Activated CD8-positive, alpha-beta memory T cell treated with anti-CD3 and anti-CD28 coated beads, Interleukin-2, amount 50 U/mL, for 48 hours (primary cell): ENCODE results near the gene DNASE1L2.

Experiments
- DNase-seq: peaks from one replicate; pipeline ENCODE4 v3.0.0-alpha.2; 2020

Gene DNASE1L2

DNA sequence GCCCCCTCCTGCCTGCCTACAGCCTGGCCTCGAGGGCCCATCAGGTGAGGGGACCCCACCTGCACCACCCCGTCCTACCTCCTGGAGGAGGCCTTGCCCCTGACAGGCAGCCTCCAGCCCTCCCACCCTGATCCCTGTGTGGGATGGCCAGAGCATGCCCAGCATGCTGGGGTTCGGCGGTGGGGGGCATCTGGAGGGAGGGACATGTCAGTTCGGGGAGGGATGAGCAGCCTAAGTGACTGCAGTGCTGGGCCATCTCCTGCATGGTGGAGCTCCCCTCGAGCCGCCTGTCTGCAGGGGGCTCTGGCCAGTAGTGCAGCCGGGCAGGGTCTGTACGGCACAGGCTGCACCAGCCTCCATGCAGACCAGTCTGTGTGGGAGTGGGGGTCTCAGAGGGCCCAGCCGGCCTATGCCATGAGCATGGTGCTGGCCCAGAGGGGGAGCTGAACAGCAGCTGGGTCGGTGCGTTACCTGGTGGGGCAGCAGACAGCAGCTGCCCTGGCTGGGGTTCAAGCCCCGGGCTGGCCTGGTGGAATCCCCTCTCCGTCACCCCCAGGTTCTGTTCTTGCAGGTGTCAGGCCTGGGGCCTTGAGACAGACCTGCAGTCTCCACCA is 35.7 kb downstream of the DNASE1L2 start:
- DNase-seq = no peak

DNA sequence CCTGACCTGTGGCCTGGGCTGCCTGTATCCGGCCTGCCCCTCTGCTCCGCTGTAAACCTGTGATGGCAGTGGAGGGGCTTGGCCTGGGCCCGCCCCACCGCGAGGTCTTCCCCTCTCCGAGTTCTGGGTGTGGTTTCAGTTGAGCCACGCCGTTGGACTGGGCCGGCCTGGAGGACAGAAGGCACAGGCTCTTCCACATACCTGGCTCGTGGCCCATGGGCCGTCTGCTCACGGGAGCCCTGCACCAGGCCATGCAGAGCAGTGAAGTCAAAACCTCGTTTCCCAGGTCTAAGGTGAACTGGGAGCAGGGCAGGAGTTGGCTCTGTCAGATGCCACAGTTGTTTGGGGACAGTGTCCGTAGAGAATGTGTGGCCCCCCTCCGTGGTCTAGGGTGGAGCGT is 37.2 kb downstream of the DNASE1L2 start:
- DNase-seq = no peak

DNA sequence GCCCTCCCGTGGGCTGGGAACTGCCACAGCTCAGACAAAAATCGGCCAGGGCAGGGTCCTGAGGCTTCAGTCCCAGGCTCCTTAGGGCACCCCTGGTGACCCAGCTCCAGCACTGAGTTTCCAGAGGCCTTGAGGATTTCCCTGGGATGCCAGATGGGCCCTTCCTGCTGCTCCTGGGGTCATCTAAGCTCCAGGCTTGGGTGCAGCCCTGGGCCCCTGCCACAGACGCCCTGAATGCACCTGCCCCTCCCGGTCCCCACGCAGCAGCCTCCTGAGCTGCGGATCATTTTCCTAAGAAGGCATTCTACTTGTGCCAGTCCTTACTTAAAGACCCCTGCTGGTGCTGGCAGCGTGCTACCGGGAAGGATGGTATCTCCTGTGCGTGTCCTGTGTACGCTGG is 37.7 kb downstream of the DNASE1L2 start:
- no peak for DNase-seq

DNA sequence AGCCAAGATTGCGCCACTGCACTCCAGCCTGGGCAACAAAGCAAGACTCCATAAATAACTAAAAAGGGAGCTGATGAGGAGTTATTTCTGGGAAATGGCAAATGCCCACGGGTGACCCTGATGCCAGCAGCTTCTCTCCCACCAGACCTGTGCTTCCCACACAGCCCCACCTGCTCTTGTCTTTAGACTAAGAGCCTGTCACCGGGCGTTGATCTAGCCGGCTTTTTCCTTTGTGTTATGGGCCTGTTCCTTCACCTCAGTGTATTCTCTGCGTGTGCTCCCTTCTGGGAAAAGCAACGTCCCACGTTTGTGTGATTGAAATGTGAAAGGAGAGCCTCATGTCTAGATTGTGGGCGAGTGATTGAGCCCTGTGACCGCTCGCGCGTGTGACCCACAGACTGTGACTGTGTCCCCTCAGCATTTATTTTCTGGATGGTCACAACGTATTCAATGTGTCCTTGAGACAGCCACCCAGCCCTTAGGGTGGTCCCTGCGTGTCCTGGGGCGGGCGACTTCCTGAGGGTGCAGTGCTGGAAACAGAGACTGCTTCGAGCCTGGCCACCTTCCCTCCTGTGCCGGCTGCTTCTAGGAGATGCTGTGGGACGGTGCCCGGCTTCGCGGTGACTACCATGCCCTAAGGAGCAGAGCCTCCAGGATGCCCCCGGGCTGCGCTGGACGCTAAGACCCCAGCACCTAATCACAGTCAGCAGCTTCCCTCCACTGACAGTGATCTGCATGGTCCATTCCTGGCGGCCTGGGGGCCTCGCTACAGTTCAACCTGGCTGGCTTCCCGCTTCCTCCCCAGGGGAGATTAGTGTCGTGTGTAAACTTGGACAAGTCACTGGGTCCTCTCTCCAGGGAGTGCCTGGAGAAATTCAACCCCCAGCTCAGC is 39.5 kb downstream of the DNASE1L2 start:
- DNase-seq = no peak

DNA sequence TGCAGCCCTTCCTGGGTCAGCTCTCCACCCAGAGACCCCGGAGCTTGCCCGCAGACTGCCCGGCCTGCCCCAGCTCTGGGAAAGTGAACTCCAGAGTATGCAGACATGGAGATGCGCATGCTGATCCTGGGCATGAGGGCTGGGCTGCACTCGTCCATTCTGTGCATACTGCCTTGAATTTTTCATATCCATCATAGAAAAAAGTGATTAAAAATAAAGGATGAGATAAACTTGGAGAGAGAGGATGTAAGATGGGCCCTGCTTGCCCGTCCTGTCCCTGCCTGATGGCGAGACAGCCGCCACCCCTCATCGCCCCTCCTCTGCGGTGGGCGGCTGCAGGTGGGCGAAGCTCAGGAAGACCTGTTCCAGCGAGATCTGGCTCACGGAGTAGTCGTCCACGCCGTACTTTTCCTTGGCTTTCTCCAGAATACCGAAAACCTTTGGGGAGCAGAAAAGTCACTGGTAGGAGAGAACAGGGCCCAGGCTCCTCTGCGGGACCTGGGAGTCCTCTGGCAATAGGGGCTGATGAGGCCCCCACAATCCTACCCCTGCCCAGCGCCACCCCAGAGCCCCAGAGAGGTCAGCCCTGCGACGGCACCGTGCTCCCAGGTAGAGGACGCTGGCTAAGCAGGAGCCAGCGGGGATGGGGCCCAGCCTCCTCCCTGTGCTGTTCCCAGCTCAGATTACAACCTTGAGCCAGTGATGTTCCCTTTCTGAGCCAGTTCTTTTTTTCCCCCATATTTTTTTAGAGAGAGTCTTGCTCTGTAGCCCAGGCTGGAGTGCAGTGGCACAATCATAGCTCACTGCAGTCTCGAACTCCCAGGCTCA is 40.3 kb downstream of the DNASE1L2 start:
- no peak for DNase-seq

DNA sequence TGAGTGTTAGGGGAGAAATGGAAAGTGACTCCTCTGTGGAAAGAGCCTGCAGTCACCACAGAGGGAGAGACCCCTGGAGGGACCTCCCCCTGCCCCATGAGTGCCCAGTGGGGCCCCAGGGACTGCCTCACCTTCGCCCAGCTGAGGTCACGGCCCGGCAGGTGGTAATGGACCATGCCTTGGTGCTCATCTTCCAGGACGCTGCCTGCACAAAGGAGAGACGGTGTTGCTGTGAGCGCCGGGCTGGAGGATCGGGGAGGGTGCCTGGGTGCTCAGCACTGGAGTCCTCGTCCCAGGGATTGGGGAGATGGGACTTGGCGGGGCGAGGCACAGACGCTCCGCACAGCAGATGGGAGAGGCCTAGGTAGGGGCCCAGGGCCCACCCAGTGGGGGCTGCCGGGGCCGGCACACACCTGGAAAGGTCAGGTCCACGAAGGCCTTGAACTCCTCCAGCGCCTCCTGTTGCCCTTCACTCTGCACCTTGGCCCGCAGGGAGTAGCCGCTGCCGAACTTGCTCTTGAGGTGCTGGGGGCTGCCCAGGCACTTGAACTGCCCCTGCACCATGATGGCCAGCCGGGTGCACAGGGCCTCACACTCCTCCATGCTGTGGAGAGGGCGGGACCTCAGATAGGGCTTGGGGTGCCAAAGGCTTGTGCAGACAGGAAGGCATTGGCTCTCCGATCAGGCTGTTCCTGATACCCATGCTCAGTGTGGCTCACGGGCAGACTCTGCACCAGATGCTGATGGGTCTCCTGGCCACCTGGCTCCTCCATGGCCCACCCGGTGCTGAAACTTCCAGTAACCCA is 41.4 kb downstream of the DNASE1L2 start:
- DNase-seq = no peak

DNA sequence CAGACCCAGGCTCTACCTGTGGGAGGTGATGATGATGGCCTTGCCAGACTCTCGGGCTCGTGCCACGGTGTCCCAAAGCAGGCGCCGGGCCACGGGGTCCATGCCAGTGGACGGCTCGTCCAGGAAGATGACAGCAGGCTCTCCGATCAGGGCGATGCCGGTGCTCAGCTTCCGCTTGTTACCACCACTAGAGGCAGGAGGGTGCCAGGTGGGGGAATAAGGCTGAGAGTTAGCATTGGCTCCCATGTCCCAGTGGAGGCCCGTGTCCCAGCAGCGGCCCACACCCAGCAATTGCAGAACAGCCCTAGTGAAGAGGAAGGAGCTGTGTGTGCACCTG is 42.0 kb downstream of the DNASE1L2 start:
- no peak for DNase-seq

DNA sequence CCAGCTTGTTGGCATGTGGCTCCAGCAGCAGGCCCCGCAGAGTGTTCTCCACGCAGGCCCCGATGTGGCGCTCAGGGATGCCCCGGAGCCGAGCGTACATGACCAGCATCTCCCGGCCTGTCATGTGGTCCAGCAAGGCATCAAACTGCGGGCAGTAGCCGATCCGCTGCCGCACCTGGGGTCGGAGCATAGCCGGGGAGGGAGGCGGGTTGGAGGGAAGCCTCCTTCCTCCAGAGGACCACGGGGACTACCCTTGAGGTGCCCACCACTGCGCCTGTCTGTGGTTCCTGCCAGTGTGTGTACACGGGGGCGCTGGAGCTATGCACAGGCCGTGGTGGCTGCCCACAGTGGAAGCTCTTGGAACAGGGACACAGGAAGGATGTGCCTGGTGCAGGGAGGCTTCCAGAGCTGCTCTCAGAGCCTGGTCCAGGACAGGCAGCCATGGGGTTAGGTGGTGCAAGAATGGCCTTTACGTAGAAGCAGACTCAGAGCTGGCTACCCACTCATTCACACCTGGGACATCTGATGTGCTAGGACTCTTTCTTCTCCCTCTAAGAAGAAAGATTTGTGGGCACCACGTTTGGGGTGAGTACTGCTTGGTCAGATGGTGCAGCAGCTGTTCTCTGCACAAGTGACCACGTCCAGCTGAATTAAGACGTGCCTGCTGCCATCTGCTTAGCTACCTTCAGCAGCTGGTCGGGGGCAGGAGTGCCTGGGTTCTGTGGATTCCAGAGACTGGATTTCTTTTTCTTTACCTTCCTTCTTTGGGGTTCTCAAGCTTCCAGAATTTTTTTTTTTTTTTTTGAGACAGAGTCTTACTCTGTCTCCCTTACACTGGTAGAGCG is 42.9 kb downstream of the DNASE1L2 start:
- no peak for DNase-seq

DNA sequence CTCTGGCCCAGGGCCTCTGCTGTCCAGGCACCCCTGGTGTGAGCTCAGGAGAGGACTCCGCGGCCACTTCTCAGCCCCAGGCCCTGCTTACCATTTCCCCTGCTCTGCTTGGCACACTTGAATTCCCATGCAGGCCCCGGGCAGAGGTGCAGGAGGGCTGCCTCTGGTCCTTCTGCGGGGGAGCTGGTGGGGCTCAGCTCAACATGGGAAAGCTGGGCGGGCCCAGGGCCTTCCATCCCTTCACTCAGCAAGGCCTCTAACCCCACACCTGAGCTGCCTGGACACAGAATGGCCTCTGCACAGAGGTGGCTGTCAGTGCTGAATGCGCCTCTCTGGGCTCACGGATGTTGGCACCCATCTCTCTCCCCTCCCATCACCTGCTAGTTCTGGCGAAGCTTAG is 44.2 kb downstream of the DNASE1L2 start:
- no peak for DNase-seq

DNA sequence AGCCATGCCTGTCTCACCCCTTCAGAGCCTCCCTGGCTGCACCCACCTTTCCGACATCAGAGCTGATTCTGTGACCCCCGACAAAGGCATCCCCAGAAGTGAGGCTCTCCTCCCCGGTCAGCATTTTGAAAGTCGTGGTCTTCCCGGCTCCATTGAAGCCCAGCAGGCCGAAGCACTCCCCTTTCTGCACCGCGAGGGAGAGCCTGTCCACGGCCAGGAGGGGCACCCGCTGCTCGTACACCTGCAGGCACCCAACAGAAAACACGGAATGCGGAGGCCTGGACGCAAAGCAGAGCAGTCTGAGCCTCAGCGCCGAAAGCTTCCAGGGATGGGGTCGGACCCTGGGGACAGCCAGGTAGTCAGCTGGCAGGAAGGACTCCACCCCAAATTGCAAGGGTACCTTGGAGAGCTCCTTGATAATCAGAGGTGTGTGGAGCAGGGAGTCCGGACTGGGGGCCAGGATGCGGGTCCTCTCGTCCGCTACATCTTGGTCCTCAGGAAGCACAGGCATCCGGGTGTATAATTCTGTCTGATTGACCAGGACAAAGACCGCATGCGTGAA is 44.8 kb downstream of the DNASE1L2 start:
- DNase-seq = no peak

DNA sequence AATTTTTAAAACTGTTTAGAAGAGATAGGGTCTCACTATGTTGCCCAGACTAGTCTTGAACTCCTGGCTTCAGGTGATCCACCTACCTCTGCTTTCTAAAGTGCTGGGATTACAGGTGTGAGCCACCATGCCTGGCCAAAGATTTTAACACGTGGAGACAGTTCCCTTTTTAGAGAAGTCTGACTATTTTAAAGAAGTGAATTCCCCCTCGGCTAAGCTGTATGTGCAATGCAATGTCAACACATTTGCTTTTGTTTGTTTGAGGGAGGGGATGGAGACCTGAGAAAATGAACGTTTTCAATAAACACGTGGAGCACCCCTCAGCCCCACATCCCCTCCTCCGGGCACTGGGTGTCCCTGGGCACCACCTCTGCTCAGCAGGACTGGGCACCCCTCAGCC is 46.0 kb downstream of the DNASE1L2 start:
- DNase-seq = no peak

DNA sequence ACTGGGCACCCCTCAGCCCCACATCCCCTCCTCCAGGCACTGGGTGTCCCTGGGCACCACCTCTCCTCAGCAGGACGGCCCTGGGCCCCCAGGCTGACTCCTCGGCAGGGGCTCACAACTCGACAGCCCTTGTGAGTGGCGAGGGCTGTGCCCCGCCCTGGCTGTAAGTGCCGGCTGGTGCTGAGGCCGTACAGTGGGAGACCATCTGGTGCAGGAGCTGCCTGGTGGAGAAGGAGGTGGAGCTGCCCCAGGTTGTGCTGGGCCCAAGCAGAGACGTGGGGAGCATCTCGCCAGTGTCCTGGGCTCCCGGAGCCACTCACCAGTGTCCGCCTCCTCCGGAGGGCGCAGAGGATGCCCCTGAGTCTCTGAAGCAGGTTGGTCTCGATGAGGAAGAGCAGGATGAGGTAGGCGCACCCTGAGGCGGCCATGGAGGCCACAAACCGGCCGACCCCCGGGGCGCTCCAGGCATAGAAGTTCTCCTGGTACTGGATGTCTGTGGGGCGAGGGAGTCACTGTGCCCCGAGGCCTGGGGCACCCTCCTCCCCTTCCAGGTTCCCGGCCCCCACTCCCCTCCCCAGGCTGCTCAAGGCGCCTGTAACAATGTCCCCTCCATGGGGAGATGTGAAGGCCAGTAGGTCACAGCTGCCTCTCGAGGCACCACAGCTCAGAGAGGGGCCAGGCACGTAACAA is 46.8 kb downstream of the DNASE1L2 start:
- DNase-seq = no peak

DNA sequence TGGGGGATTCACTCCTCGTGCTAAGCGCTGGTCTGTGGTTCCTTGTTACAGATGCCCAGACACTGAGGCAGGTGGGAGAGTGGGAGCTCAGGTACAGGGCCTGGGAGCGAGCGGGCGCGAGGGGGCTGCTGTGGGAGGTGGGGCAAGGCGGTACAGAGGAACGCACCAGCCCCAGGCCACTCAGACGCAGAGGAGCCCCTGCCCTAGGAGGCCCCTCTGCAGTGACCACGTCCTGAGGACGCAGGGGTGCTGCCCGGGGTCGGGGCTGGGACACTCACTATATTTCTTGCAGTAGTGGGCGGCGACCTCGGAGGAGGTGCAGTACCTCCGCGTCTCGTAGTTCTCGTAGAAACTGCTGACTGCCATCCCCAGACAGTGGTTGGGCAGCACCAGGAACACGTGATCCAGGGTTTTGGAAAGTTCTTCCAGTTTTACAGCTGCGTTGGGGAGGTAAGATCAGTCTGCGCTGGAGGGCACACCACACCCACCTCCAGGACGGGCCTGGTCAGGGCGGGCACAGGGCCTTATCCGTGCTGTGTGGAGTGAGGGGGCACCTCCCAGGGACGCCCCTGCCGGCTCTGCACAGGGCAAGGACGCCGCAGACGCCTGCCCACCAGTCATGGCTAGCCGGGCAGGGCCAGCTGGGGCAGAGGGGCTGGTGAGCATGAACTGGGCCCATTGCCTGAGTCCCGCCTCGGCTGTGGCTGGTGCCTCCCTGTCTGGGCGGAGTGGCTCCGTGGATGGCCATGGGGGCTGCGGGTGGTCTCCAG is 47.9 kb downstream of the DNASE1L2 start:
- no peak for DNase-seq

DNA sequence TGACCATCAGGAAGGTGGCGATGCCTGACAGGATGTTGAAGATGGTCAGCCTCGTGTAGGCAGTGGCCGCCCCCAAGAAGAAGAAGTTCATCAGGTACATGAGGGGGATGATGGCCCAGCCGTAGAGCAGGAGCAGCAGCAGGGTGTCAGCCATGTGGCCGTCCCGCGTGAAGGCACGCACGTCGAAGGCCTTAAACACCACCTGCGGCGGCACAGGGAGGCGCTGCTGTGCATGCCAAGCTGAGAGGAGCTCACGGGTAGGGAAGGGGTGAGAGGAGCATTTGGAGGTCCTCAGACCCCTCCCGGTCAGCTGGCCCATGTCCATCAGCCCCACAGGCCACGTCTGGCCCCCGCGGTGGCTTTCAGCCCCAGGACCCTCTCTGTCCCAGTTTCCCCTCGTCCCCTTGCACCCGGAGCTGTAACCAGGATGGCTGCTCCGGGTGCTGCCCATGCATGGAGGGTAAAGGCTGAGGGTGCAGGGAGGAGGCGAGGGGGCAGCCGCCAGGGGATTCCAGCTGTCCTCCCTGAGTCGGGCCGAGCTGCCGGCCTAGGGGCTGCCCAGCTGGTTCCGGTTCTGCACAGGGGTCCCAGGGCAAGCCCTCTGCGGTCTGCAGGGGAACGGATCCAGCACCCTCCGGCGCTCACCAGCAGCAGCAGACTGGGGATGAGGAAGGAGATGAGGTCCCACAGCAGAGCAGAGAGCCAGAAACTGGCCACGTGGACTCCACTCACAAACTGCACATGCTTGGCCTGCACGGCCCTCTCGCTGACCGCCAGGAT is 48.7 kb downstream of the DNASE1L2 start:
- no peak for DNase-seq

DNA sequence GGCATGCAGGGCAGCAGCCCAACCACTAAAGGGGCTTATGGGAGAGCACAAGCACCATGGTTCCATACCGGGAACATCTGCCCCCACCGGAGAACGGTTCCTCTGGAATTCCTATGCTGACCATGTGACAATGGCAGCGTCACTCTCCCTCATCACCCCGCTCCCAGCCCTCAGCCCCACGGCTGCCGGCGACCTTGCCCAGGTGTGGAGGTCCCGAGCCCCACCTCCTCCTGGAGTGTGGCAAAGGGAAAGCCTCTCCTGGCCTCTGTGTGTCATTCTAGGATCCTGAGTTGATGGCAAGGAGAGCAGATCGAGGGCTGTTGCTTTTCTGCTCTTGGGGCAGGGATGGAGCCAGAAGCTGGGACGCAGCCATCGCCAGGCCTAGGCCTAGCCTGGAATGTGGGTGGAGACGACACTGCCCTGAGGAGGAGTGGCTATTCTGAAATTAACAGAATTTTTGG is 49.5 kb downstream of the DNASE1L2 start:
- no peak for DNase-seq

DNA sequence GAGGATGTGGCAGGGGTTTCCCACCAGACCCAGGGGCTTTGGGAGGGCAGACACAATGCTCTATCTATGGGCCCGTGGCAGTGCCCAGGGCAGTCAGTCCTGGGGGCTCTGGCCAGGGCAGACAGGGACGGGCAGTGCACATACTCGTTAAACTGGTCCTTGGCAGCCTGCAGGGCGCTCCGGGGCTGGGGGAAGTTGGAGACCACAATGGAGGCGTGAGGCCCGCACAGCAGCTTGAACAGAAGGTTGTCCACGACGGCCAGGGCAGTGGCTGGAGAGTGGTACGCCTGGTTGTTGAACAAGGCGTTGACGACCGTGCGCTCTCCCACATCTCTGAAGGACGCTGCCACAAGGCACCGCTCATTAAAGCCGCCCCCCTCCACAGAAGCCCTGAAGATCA is 50.3 kb downstream of the DNASE1L2 start:
- DNase-seq = no peak

DNA sequence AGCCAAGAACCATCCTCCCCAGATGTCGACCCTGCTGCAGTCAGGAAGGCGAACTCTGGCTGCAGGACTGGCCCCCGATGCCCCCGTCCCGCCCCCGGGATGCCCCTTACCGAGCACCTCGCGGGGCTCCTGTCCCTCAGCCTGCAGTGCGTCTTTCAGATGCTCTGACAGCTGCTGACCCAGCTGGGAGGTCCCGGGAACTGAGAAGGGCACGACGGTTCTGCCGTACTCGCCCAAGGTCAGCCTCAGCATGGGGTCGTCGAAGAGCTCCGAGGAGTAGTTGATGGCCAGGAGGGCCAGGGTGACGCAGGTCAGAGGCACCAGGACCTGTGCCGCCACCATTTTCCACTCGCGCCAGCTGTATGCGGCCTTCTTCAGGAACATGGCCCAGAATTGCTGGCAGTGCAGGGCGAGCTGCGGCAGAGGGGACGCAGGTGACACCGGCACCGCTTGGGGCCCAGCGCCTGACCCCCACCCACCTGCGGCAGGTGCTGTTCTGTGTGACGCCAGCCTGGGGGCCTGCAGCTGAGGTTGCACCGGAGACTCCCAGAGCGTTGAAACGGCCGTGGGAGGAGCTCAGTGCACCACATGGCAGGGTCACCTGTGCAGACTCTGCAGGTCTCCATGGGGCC is 51.8 kb downstream of the DNASE1L2 start:
- DNase-seq = no peak
